MCF 10A (cell line): ENCODE results near the gene TMEM150C. TPM values are rescaled to one million over a fixed set of nuclear protein-coding genes. Genes with fewer than 3 reads are reported as not detected.
A peak's percentile ranks its signal among the peaks of the same experiment; 100 is the strongest.

Source experiments
- BruUV-seq: library from RNA; stranded (reverse); fragments of 400-500 nt; replicated peaks from 2 replicates; lab custom pipeline; 2021; lab: Mats Ljungman, UMichigan
- CTCF ChIA-PET: fragments of 300-600 bp; sonication (Branson Sonifier 250); formaldehyde crosslinking; extraction: SDS; loops from one replicate; lab custom pipeline; 2021; ENCODE audit warnings: antibody characterized with exemption, inconsistent platforms; lab: Yijun Ruan, JAX
- POLR2A ChIA-PET: fragments of 300-600, 350-650 bp; sonication (Branson Sonifier 250); formaldehyde crosslinking; extraction: SDS; loops from one replicate; lab custom pipeline; 2020; ENCODE audit warnings: antibody characterized with exemption, inconsistent platforms; lab: Yijun Ruan, JAX
- DNase-seq: peaks from one replicate; pipeline ENCODE4 v3.0.0-alpha.2; 2018; ENCODE audit not compliant: unreplicated experiment
- H3K27ac Mint-ChIP-seq: one replicate; pipeline ENCODE4 v1.8.0; 2022; ENCODE audit warnings: mild to moderate bottlenecking, low read depth, mixed read lengths; ENCODE audit not compliant: unreplicated experiment
- H3K27me3 Mint-ChIP-seq: one replicate; pipeline ENCODE4 v1.8.0; 2022; ENCODE audit warnings: mixed read lengths; ENCODE audit not compliant: insufficient read depth, unreplicated experiment
- H3K36me3 Mint-ChIP-seq: one replicate; pipeline ENCODE4 v1.8.0; 2022; ENCODE audit warnings: mild to moderate bottlenecking, moderate library complexity, mixed read lengths; ENCODE audit not compliant: insufficient read depth, unreplicated experiment
- H3K4me1 Mint-ChIP-seq: one replicate; pipeline ENCODE4 v1.8.0; 2022; ENCODE audit warnings: mixed read lengths; ENCODE audit not compliant: insufficient read depth, unreplicated experiment
- H3K4me3 Mint-ChIP-seq: one replicate; pipeline ENCODE4 v1.8.0; 2022; ENCODE audit warnings: mild to moderate bottlenecking, moderate library complexity, mixed read lengths; ENCODE audit not compliant: unreplicated experiment
- H3K9me3 Mint-ChIP-seq: one replicate; pipeline ENCODE4 v1.8.0; 2022; ENCODE audit warnings: mixed read lengths; ENCODE audit not compliant: unreplicated experiment
- CTCF ChIP-seq: fragments of 200-600 bp; IDR thresholded peaks from one replicate; pipeline ENCODE4 v1.8.0; 2022; ENCODE audit warnings: antibody characterized with exemption, mild to moderate bottlenecking; ENCODE audit not compliant: unreplicated experiment
- intact Hi-C: fragments of 100-400 bp; cut with micrococcal nuclease; formaldehyde crosslinking; loops from 2 replicates; pipeline ENCODE4 v1.14.1; 2022
- total RNA-seq: library from RNA; stranded (reverse); gene quantifications from 2 replicates; pipeline ENCODE4 v1.2.3, GENCODE V29; 2022

TMEM150C gene
- total RNA-seq, 1 experiment from 2014 or later, result not detected

- intact Hi-C loops, result no loop called here
- Mint-ChIP-seq H3K27ac (peak overlapping the region; percentile 7), H3K27me3 (no peaks in the 10 kb centered on the region), H3K36me3 (peaks cover 54% of the 10 kb centered on the region), H3K9me3 (no peaks in the 10 kb centered on the region), H3K4me3 (no peak overlapping the region), H3K4me1 (no peaks in the 10 kb centered on the region)
- no peak for TF ChIP-seq CTCF
- ChIA-PET POLR2A (interaction anchor here (0.8 kb wide), 1 partner anchor 13 kb away, joined by 3 read pairs; no protein-coding TSS in a partner anchor), CTCF (interaction anchor here (1.0 kb wide), 1 partner anchor 809 kb away, joined by 4 read pairs; no protein-coding TSS in a partner anchor)
- no TSS peak for BruUV-seq
- DNase-seq, result no peak
Observed at GRCh38 chr4:82450966-82451755, 110.6 kb downstream of the TMEM150C start.

GRCh38 chr4:82447886-82448285 lies 113.9 kb downstream of the TMEM150C start:
- ChIA-PET POLR2A (interaction anchor here (0.5 kb wide), 1 partner anchor 16 kb away, joined by 5 read pairs; no protein-coding TSS in a partner anchor), CTCF (interaction anchor here (0.7 kb wide), 1 partner anchor 72 kb away, joined by 3 read pairs; no protein-coding TSS in a partner anchor)
- no peak for DNase-seq
- TF ChIP-seq CTCF, result no peak
- Mint-ChIP-seq H3K27ac (no peak overlapping the region), H3K4me1 (no peaks in the 10 kb centered on the region), H3K4me3 (no peak overlapping the region), H3K9me3 (no peaks in the 10 kb centered on the region), H3K36me3 (peaks cover 46% of the 10 kb centered on the region), H3K27me3 (no peaks in the 10 kb centered on the region)
- intact Hi-C loops, result no loop called here
- no TSS peak for BruUV-seq

GRCh38 chr4:82439088-82439487 lies 122.7 kb downstream of the TMEM150C start:
- CTCF ChIA-PET, result interaction anchor here (0.6 to 0.9 kb wide), 3 partner anchors 14 to 61 kb away, joined by 3 to 5 read pairs (median 4); no protein-coding TSS in a partner anchor
- POLR2A ChIA-PET, result interaction anchor here (1.0 to 5.8 kb wide), 5 partner anchors 10 to 67 kb away, joined by 3 to 91 read pairs (median 6); partner anchors contain the start of genes ENOPH1, HNRNPD and HNRNPDL
- Mint-ChIP-seq H3K4me1 (peaks cover 33% of the 10 kb centered on the region), H3K4me3 (no peak overlapping the region), H3K27me3 (no peaks in the 10 kb centered on the region), H3K36me3 (peaks cover 29% of the 10 kb centered on the region), H3K9me3 (no peaks in the 10 kb centered on the region), H3K27ac (no peak overlapping the region)
- no TSS peak for BruUV-seq
- intact Hi-C loops, result no loop called here
- no peak for DNase-seq
- no peak for TF ChIP-seq CTCF
